Duodenal mucosa (tissue), 2 donors: ENCODE measurements around the gene PPM1G.
"Not testable (repeated sequence)": the region's sequence is repeated elsewhere in the genome, so short reads cannot be mapped to it uniquely, and the experiment has no call there.

Source experiments
- H3K27ac ChIP-seq: one replicate; pipeline ENCODE4 v1.7.0; 2013; ENCODE audit warnings: low read depth, low read length
- H3K27me3 ChIP-seq, 2 donors: one replicate each; pipeline ENCODE4 v1.7.0; 2013; ENCODE audit warnings: low read length in 2 of 2, control low read depth in 1 of 2; ENCODE audit not compliant: insufficient read depth in 2 of 2, control insufficient read depth in 1 of 2
- H3K36me3 ChIP-seq, 2 donors: one replicate each; pipeline ENCODE4 v1.7.0; 2013; ENCODE audit warnings: low read length in 2 of 2, control low read depth in 1 of 2; ENCODE audit not compliant: insufficient read depth in 2 of 2, control insufficient read depth in 1 of 2
- H3K4me1 ChIP-seq, 2 donors: one replicate each; pipeline ENCODE4 v1.7.0; 2013; ENCODE audit warnings: low read length in 2 of 2, control low read depth in 1 of 2; ENCODE audit not compliant: insufficient read depth in 2 of 2, control insufficient read depth in 1 of 2
- H3K4me3 ChIP-seq, 2 donors: one replicate each; pipeline ENCODE4 v1.7.0; 2013; ENCODE audit warnings: low read length in 2 of 2, low read depth in 1 of 2
- H3K9ac ChIP-seq, 2 donors: one replicate each; pipeline ENCODE4 v1.7.0; 2013; ENCODE audit warnings: low read length in 2 of 2, low read depth in 1 of 2
- H3K9me3 ChIP-seq, 2 donors: one replicate each; pipeline ENCODE4 v1.7.0; 2013; ENCODE audit warnings: low read length in 2 of 2, control low read depth in 1 of 2; ENCODE audit not compliant: control insufficient read depth in 1 of 2

Gene PPM1G

GRCh38 chr2:27441226-27441926 is 32.0 kb upstream of the PPM1G start:
- Histone ChIP-seq H3K4me1 (peaks cover 16 to 17% of the 10 kb centered on the region in 2 donors), H3K4me3 (no peak overlapping the region), H3K36me3 (peaks cover 34 to 54% of the 10 kb centered on the region in 2 donors), H3K27me3 (no peaks in the 10 kb centered on the region), H3K9ac (no peak overlapping the region), H3K27ac (no peak overlapping the region), H3K9me3 (no peaks in the 10 kb centered on the region)

GRCh38 chr2:27435628-27436027 is 26.2 kb upstream of the PPM1G start:
- H3K9me3 ChIP-seq = no peaks in the 10 kb centered on the region
- H3K27me3 ChIP-seq = no peaks in the 10 kb centered on the region
- H3K4me3 ChIP-seq = no peak overlapping the region
- peaks cover 54 to 73% of the 10 kb centered on the region in 2 donors for H3K36me3 ChIP-seq
- H3K4me1 ChIP-seq = peaks cover 5 to 7% of the 10 kb centered on the region in 2 donors
- no peak overlapping the region for H3K27ac ChIP-seq
- no peak overlapping the region for H3K9ac ChIP-seq

- H3K27ac ChIP-seq = no peak overlapping the region
- H3K27me3 ChIP-seq = no peaks in the 10 kb centered on the region
- no peak overlapping the region for H3K9ac ChIP-seq
- peaks cover 17 to 19% of the 10 kb centered on the region in 2 donors for H3K4me1 ChIP-seq
- no peaks in the 10 kb centered on the region for H3K9me3 ChIP-seq
- H3K4me3 ChIP-seq = no peak overlapping the region
- peaks cover 34 to 35% of the 10 kb centered on the region in 2 donors for H3K36me3 ChIP-seq
Observed at GRCh38 chr2:27431395-27431794, 22.0 kb upstream of the PPM1G start.

GRCh38 chr2:27428978-27429541 is 19.7 kb upstream of the PPM1G start:
- Histone ChIP-seq H3K27me3 (no peaks in the 10 kb centered on the region), H3K4me3 (peak overlapping the region; percentile 92 to 94), H3K36me3 (peaks cover 11 to 12% of the 10 kb centered on the region in 2 donors), H3K9ac (peak overlapping the region; percentile 94 to 98), H3K27ac (peak overlapping the region; percentile 97), H3K9me3 (no peaks in the 10 kb centered on the region), H3K4me1 (peaks cover 17 to 19% of the 10 kb centered on the region in 2 donors)

- H3K9me3 ChIP-seq = no peaks in the 10 kb centered on the region
- H3K4me3 ChIP-seq = peak within 1 kb of the TSS; percentile 92 to 94
- peak within 1 kb of the TSS; percentile 94 to 98 for H3K9ac ChIP-seq
- peaks cover 4 to 5% of the 10 kb centered on the region in 2 donors for H3K36me3 ChIP-seq
- peaks cover 17 to 19% of the 10 kb centered on the region in 2 donors for H3K4me1 ChIP-seq
- peak within 1 kb of the TSS; percentile 97 for H3K27ac ChIP-seq
- no peaks in the 10 kb centered on the region for H3K27me3 ChIP-seq
Observed at GRCh38 chr2:27428213-27428977, 19.0 kb upstream of the PPM1G start, which contains the start of gene NRBP1. Gene NRBP1 (plus strand): TSS chr2:27428631. CDS start chr2:27433274, 4,643 bp downstream.

- Histone ChIP-seq H3K4me1 (peaks cover 17 to 19% of the 10 kb centered on the region in 2 donors), H3K9ac (peak overlapping the region; percentile 85 to 94), H3K27me3 (no peaks in the 10 kb centered on the region), H3K9me3 (no peaks in the 10 kb centered on the region), H3K36me3 (no peaks in the 10 kb centered on the region), H3K27ac (peak overlapping the region; percentile 97), H3K4me3 (peak overlapping the region; percentile 92 to 94)
Observed at GRCh38 chr2:27427863-27428212, 18.4 kb upstream of the PPM1G start.

- H3K36me3 ChIP-seq, H3K27ac ChIP-seq, H3K27me3 ChIP-seq, H3K4me3 ChIP-seq, H3K4me1 ChIP-seq, H3K9ac ChIP-seq, H3K9me3 ChIP-seq: not testable (repeated sequence)
Observed at GRCh38 chr2:27425039-27425438, 15.6 kb upstream of the PPM1G start.

- Histone ChIP-seq H3K9ac (no peak overlapping the region), H3K9me3 (no peaks in the 10 kb centered on the region), H3K4me3 (no peak overlapping the region), H3K4me1 (peaks cover 0 to 5% of the 10 kb centered on the region in 2 donors), H3K27me3 (no peaks in the 10 kb centered on the region), H3K27ac (no peak overlapping the region), H3K36me3 (no peaks in the 10 kb centered on the region)
Observed at GRCh38 chr2:27422958-27423357, 13.6 kb upstream of the PPM1G start.

- Histone ChIP-seq H3K4me1 (no peaks in the 10 kb centered on the region), H3K27ac (no peak overlapping the region), H3K9ac (no peak overlapping the region), H3K27me3 (no peaks in the 10 kb centered on the region), H3K4me3 (no peak overlapping the region), H3K36me3 (no peaks in the 10 kb centered on the region), H3K9me3 (no peaks in the 10 kb centered on the region)
Observed at GRCh38 chr2:27421660-27422250, 12.4 kb upstream of the PPM1G start.

- no peak overlapping the region for H3K4me3 ChIP-seq
- no peak overlapping the region for H3K9ac ChIP-seq
- no peaks in the 10 kb centered on the region for H3K27me3 ChIP-seq
- H3K4me1 ChIP-seq = no peaks in the 10 kb centered on the region
- H3K27ac ChIP-seq = no peak overlapping the region
- H3K36me3 ChIP-seq = no peaks in the 10 kb centered on the region
- no peaks in the 10 kb centered on the region for H3K9me3 ChIP-seq
Observed at GRCh38 chr2:27420996-27421395, 11.6 kb upstream of the PPM1G start.
